HG03469 (cell line): ENCODE data around the gene VARS2.
"Not testable (repeated sequence)": the region's sequence is repeated elsewhere in the genome, so short reads cannot be mapped to it uniquely, and the experiment has no call there.

Source experiments
- ATAC-seq: cut with Tn5 transposase; IDR thresholded peaks from one replicate; pipeline ENCODE4 v1.9.1; 2021; ENCODE audit warnings: mild to moderate bottlenecking, moderate library complexity, moderate number of reproducible peaks; ENCODE audit not compliant: unreplicated experiment

VARS2 gene

GRCh38 chr6:30927080-30927479, 13.0 kb downstream of the VARS2 start:
- not testable (repeated sequence) for ATAC-seq

GRCh38 chr6:30928677-30929076, 14.6 kb downstream of the VARS2 start:
- no peak for ATAC-seq

- ATAC-seq: no peak
Observed at GRCh38 chr6:30930506-30930905, 16.5 kb downstream of the VARS2 start.

GRCh38 chr6:30931272-30931671, 17.2 kb downstream of the VARS2 start:
- no peak for ATAC-seq

GRCh38 chr6:30931969-30932645, 18.1 kb downstream of the VARS2 start, which contains the start of gene SFTA2:
TSS of gene SFTA2 (minus strand) at chr6:30932170. CDS start at chr6:30932096, 74 bp downstream.
- ATAC-seq: no peak

- ATAC-seq: no peak
Observed at GRCh38 chr6:30932665-30933365, 18.8 kb downstream of the VARS2 start.

GRCh38 chr6:30935018-30935417, 21.0 kb downstream of the VARS2 start:
- no peak for ATAC-seq

- no peak for ATAC-seq
Observed at GRCh38 chr6:30937265-30937664, 23.2 kb downstream of the VARS2 start.

- no peak for ATAC-seq
Observed at GRCh38 chr6:30938730-30939129, 24.7 kb downstream of the VARS2 start.

GRCh38 chr6:30939473-30939872, 25.4 kb downstream of the VARS2 start:
- no peak for ATAC-seq

- no peak for ATAC-seq
Observed at GRCh38 chr6:30940361-30940986, 26.4 kb downstream of the VARS2 start, which contains the start of gene MUCL3. TSS of gene MUCL3 (plus strand) at chr6:30940973. CDS start at chr6:30941000, 27 bp downstream.

GRCh38 chr6:30942338-30943060, 28.5 kb downstream of the VARS2 start:
- ATAC-seq: no peak

GRCh38 chr6:30944051-30944450, 30.0 kb downstream of the VARS2 start:
- no peak for ATAC-seq

GRCh38 chr6:30945281-30945680, 31.2 kb downstream of the VARS2 start:
- no peak for ATAC-seq

GRCh38 chr6:30947231-30947630, 33.2 kb downstream of the VARS2 start:
- ATAC-seq: no peak

GRCh38 chr6:30948811-30949210, 34.8 kb downstream of the VARS2 start:
- no peak for ATAC-seq

GRCh38 chr6:30951907-30952469, 38.0 kb downstream of the VARS2 start:
- ATAC-seq: no peak

GRCh38 chr6:30954631-30955366, 40.8 kb downstream of the VARS2 start:
- no peak for ATAC-seq

GRCh38 chr6:30955367-30956042, 41.5 kb downstream of the VARS2 start:
- peak; percentile 31 for ATAC-seq

GRCh38 chr6:30957716-30958115, 43.7 kb downstream of the VARS2 start:
- no peak for ATAC-seq
